ENCODE data around the gene LOXL4.

DNA sequence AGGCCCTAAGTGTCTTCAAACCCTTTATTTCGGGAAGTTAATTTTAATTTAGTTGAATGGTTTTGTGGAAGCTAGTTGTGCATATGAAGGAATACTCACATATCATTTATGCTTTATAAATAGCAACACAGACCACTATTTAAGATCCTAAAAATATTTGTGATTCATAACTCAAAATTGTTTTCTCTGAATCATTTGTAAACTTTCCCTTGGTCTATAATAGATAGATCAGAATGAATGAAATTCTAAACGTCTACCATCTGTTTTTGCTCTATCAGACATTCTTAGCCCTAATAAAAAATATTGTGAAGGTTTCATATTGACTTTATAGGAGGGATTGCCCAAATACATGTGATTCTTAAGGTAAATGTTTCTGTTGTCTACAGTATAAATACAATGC lies 43.5 kb downstream of the LOXL4 start:
- TF ChIP-seq, protein P1, sequence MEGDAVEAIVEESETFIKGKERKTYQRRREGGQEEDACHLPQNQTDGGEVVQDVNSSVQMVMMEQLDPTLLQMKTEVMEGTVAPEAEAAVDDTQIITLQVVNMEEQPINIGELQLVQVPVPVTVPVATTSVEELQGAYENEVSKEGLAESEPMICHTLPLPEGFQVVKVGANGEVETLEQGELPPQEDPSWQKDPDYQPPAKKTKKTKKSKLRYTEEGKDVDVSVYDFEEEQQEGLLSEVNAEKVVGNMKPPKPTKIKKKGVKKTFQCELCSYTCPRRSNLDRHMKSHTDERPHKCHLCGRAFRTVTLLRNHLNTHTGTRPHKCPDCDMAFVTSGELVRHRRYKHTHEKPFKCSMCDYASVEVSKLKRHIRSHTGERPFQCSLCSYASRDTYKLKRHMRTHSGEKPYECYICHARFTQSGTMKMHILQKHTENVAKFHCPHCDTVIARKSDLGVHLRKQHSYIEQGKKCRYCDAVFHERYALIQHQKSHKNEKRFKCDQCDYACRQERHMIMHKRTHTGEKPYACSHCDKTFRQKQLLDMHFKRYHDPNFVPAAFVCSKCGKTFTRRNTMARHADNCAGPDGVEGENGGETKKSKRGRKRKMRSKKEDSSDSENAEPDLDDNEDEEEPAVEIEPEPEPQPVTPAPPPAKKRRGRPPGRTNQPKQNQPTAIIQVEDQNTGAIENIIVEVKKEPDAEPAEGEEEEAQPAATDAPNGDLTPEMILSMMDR (IDR thresholded peaks at IDR 0.05) = no peak
- TF ChIP-seq POLR2A (IDR thresholded peaks at IDR 0.05) = no peak
- TF ChIP-seq POLR2AphosphoS5 (IDR thresholded peaks at IDR 0.05) = no peak
- TF ChIP-seq EP300 (IDR thresholded peaks at IDR 0.05) = no peak

Data from stomach (tissue), 4 donors.